Panc1 (cell line): Measurements from ENCODE around the gene WDFY1. TPM values are rescaled to one million over a fixed set of nuclear protein-coding genes. Genes with fewer than 3 reads are reported as not detected.

Experiments
- ATAC-seq: fragments of 200-7000 bp; cut with Tn5 transposase; 2 replicates; pipeline ENCODE4 v1.9.1; 2020; ENCODE audit warnings: mild to moderate bottlenecking, moderate library complexity
- BruUV-seq: library from RNA; stranded (reverse); fragments of 400-500 nt; replicated peaks from 2 replicates; lab custom pipeline; 2021; lab: Mats Ljungman, UMichigan
- CTCF ChIA-PET: fragments of 300-600 bp; sonication (Branson Sonifier 250); formaldehyde crosslinking; loops from one replicate; lab custom pipeline; 2022; ENCODE audit warnings: antibody characterized with exemption; lab: Charles Lee
- POLR2A ChIA-PET: fragments of 300-600 bp; sonication (Branson Sonifier 250); formaldehyde crosslinking; loops from one replicate; lab custom pipeline; 2022; ENCODE audit warnings: antibody characterized with exemption; lab: Charles Lee
- DNase-seq: peaks from one replicate; pipeline ENCODE4 v3.0.0-alpha.2; 2010; ENCODE audit warnings: low read depth, low spot score
- H3K27ac ChIP-seq: 2 replicates; pipeline ENCODE4 v1.5.1; 2011; ENCODE audit warnings: mild to moderate bottlenecking, low read length, inconsistent platforms
- H3K27me3 ChIP-seq: fragments of 200-500 bp; sonication (Bioruptor generic); 2 replicates; pipeline ENCODE4 v1.6.0; 2014; ENCODE audit warnings: low read length, inconsistent platforms; ENCODE audit not compliant: control insufficient read depth, insufficient read depth
- H3K36me3 ChIP-seq: fragments of 200-500 bp; sonication (Bioruptor generic); 2 replicates; pipeline ENCODE4 v1.5.1; 2014; ENCODE audit warnings: inconsistent platforms, mild to moderate bottlenecking, low read length, moderate library complexity; ENCODE audit not compliant: control insufficient read depth, insufficient read depth
- H3K4me1 ChIP-seq: 2 replicates; pipeline ENCODE4 v1.5.1; 2011; ENCODE audit warnings: inconsistent platforms, mild to moderate bottlenecking, low read length, moderate library complexity; ENCODE audit not compliant: control insufficient read depth, insufficient read depth
- H3K4me3 ChIP-seq, 2 experiments: 2 replicates each; pipeline ENCODE4 v1.5.1; 2011 to 2012; ENCODE audit warnings: low read depth in 2 of 2, low read length in 2 of 2, mild to moderate bottlenecking in 2 of 2, inconsistent platforms in 1 of 2, moderate library complexity in 1 of 2
- H3K9me3 ChIP-seq: fragments of 200-500 bp; sonication (Bioruptor generic); 2 replicates; pipeline ENCODE4 v1.5.1; 2014; ENCODE audit warnings: low read depth, mild to moderate bottlenecking, inconsistent platforms, low read length, moderate library complexity; ENCODE audit not compliant: control insufficient read depth, insufficient read depth
- POLR2AphosphoS5 ChIP-seq: IDR thresholded peaks from 2 replicates; pipeline ENCODE4 v1.6.1; 2012; ENCODE audit warnings: mild to moderate bottlenecking, low read depth, low read length, moderate library complexity
- SIN3A ChIP-seq: IDR thresholded peaks from 2 replicates; pipeline ENCODE4 v1.6.1; 2012; ENCODE audit warnings: low read depth, mild to moderate bottlenecking, low read length, moderate library complexity, borderline replicate concordance; ENCODE audit not compliant: insufficient read depth
- TCF7L2 ChIP-seq: IDR thresholded peaks from 2 replicates; pipeline ENCODE4 v1.6.1; 2011; ENCODE audit warnings: mild to moderate bottlenecking, low read depth, low read length, inconsistent platforms
- in situ Hi-C: cut with HindIII; loops from 2 replicates; pipeline ENCODE4 v1.10.0; 2016; ENCODE audit warnings: low sequenced_read_pairs, low pct_unique_long_range_greater_than_20kb
- intact Hi-C: fragments of 100-400 bp; cut with micrococcal nuclease; formaldehyde crosslinking; loops from one replicate; pipeline ENCODE4 v1.10.0; 2022; ENCODE audit not compliant: unreplicated experiment
- total RNA-seq: library from RNA; stranded (reverse); gene quantifications from one replicate; pipeline ENCODE4 v1.2.1, GENCODE V29; 2021; ENCODE audit not compliant: unreplicated experiment
- TF ChIP-seq, protein P1 (sequence below), 2 experiments: IDR thresholded peaks; 2 replicates each; pipeline ENCODE4 v1.6.1; 2011 to 2012; ENCODE audit warnings: low read depth in 2 of 2, control low read depth in 1 of 2, low read length in 1 of 2, mild to moderate bottlenecking in 1 of 2, moderate library complexity in 1 of 2; ENCODE audit not compliant: insufficient read depth in 1 of 2
- TF ChIP-seq, protein P2 (sequence below): fragments of 450-650 bp; IDR thresholded peaks from 2 replicates; pipeline ENCODE4 v1.5.1; 2017; ENCODE audit warnings: mild to moderate bottlenecking

The WDFY1 gene
- total RNA-seq, 1 experiment from 2014 or later: 48.5 TPM

DNA sequence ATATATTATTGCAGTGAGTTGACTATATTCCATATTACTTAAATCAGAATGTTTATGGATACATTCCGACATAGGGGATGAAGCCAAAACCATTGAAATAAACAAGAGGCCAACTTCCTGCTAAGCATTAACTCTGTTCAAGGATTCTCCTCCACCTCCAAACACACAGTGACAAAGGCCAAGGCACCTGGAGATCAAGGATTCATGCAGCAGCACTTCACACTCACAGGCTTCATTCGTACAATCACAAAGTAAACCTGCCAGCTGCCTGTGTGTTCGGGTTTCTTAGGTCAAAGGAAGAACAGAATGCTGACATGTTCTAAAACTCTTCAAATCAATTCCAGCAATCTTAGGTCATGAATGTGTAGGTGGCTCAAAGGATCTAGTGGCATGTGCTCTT, 22.8 kb downstream of the WDFY1 start:
- ATAC-seq: no peak
- TF ChIP-seq POLR2AphosphoS5 (no peak), TCF7L2 (no peak), SIN3A (no peak)
- TF ChIP-seq, protein P1, sequence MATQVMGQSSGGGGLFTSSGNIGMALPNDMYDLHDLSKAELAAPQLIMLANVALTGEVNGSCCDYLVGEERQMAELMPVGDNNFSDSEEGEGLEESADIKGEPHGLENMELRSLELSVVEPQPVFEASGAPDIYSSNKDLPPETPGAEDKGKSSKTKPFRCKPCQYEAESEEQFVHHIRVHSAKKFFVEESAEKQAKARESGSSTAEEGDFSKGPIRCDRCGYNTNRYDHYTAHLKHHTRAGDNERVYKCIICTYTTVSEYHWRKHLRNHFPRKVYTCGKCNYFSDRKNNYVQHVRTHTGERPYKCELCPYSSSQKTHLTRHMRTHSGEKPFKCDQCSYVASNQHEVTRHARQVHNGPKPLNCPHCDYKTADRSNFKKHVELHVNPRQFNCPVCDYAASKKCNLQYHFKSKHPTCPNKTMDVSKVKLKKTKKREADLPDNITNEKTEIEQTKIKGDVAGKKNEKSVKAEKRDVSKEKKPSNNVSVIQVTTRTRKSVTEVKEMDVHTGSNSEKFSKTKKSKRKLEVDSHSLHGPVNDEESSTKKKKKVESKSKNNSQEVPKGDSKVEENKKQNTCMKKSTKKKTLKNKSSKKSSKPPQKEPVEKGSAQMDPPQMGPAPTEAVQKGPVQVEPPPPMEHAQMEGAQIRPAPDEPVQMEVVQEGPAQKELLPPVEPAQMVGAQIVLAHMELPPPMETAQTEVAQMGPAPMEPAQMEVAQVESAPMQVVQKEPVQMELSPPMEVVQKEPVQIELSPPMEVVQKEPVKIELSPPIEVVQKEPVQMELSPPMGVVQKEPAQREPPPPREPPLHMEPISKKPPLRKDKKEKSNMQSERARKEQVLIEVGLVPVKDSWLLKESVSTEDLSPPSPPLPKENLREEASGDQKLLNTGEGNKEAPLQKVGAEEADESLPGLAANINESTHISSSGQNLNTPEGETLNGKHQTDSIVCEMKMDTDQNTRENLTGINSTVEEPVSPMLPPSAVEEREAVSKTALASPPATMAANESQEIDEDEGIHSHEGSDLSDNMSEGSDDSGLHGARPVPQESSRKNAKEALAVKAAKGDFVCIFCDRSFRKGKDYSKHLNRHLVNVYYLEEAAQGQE (IDR thresholded peaks at IDR 0.05; ENCODE audit: insufficient read depth in 1 of 2, low read depth in 2 of 2, low read length in 1 of 2): no peak
- TF ChIP-seq, protein P2, sequence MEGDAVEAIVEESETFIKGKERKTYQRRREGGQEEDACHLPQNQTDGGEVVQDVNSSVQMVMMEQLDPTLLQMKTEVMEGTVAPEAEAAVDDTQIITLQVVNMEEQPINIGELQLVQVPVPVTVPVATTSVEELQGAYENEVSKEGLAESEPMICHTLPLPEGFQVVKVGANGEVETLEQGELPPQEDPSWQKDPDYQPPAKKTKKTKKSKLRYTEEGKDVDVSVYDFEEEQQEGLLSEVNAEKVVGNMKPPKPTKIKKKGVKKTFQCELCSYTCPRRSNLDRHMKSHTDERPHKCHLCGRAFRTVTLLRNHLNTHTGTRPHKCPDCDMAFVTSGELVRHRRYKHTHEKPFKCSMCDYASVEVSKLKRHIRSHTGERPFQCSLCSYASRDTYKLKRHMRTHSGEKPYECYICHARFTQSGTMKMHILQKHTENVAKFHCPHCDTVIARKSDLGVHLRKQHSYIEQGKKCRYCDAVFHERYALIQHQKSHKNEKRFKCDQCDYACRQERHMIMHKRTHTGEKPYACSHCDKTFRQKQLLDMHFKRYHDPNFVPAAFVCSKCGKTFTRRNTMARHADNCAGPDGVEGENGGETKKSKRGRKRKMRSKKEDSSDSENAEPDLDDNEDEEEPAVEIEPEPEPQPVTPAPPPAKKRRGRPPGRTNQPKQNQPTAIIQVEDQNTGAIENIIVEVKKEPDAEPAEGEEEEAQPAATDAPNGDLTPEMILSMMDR: no peak
- in situ Hi-C loops (no loop called here), intact Hi-C loops (no loop called here)
- H3K4me3 ChIP-seq: no peak overlapping the region
- peaks cover 3% of the 10 kb centered on the region; the same call in 1 of the 2 replicates for H3K9me3 ChIP-seq
- H3K36me3 ChIP-seq: no peaks in the 10 kb centered on the region
- BruUV-seq: no TSS peak
- H3K27me3 ChIP-seq: no peaks in the 10 kb centered on the region
- no peak for DNase-seq
- ChIA-PET POLR2A (interaction anchor here (0.6 kb wide), 1 partner anchor 20 kb away, joined by 3 read pairs; no protein-coding TSS in a partner anchor), CTCF (no interaction called here)
- no peaks in the 10 kb centered on the region for H3K4me1 ChIP-seq
- no peak overlapping the region for H3K27ac ChIP-seq

DNA sequence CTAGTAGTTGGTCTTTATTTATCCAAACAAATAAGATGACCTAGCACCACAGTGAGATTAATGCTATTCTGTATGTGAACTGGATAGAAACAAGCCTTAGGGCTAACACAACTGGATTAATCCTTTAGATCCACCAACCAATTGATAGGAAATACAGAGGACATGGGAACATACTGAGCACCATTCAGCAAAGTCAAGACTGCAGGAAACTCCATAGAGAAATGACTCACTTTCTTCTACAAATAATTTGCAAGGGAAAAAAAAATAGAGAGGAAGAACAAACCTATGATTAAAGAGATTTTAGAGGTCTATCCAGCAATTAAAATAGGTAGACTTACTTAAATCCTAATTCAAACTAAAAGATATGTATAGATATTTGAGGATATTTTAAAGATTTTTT, 23.9 kb downstream of the WDFY1 start:
- POLR2A ChIA-PET: interaction anchor here (0.5 kb wide), 1 partner anchor 1080 kb away, joined by 5 read pairs; no protein-coding TSS in a partner anchor
- H3K4me3 ChIP-seq: no peak overlapping the region
- H3K27me3 ChIP-seq: no peaks in the 10 kb centered on the region
- no peaks in the 10 kb centered on the region for H3K4me1 ChIP-seq
- BruUV-seq: no TSS peak
- no peak overlapping the region for H3K27ac ChIP-seq
- in situ Hi-C loops (no loop called here), intact Hi-C loops (no loop called here)
- no peaks in the 10 kb centered on the region for H3K36me3 ChIP-seq
- TF ChIP-seq, protein P1 (IDR thresholded peaks at IDR 0.05; ENCODE audit: insufficient read depth in 1 of 2, low read depth in 2 of 2, low read length in 1 of 2): no peak
- TF ChIP-seq POLR2AphosphoS5 (no peak), TCF7L2 (no peak), SIN3A (no peak)
- TF ChIP-seq, protein P2: no peak
- no peak for DNase-seq
- H3K9me3 ChIP-seq: no peaks in the 10 kb centered on the region
- ATAC-seq: no peak
- CTCF ChIA-PET: no interaction called here
